ENCODE results near the gene GALNS. TPM values are rescaled to one million over a fixed set of nuclear protein-coding genes. Genes with fewer than 3 reads are reported as not detected.

Gene GALNS
- total RNA-seq, 1 experiment from 2014 or later: 62.3 TPM

DNA sequence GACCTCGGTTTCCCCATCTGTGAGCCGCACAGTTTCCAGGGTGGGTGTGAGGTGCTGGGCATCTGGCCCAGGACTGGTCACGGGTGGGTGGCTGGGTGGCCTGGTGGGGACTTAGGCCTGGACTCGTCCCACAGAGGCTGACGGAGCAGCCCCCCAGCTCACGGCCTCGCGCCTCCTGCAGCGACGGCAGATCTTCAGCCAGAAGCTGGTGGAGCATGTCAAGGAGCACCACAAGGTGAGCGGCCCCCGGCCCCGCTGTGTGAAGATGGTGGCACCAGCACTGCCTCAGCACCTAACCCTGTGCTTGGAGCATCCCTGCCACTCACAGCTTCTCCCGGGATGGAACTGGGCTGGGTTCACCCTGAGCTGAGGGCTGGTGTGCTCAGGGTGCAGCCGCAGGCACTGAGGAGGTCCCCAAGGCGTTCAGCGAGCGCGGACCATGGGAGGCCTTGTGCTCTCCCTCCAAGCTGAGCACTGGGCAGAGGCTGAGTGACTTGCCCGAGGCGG, 50.8 kb downstream of the GALNS start:
- Histone ChIP-seq H3K4me3 (no peak overlapping the region), H3K4me2 (no peak overlapping the region), H4K20me1 (ENCODE audit: insufficient read depth) (peaks cover 40% of the 10 kb centered on the region), H3K36me3 (ENCODE audit: low read depth) (peaks cover 11% of the 10 kb centered on the region; the same call in 1 of the 2 replicates), H3F3A (ENCODE audit: insufficient read depth, low read depth) (peaks cover 71% of the 10 kb centered on the region), H2AFZ (no peak overlapping the region), H3K27ac (no peak overlapping the region), H3K9me2 (ENCODE audit: insufficient read depth) (no peaks in the 10 kb centered on the region), H3K9me3 (ENCODE audit: insufficient read depth, low read depth) (no peaks in the 10 kb centered on the region), H3K4me1 (replicated peaks; ENCODE audit: insufficient read depth) (peaks cover 30% of the 10 kb centered on the region), H3K27me3 (ENCODE audit: insufficient read depth, low read depth) (no peaks in the 10 kb centered on the region), H3K79me2 (ENCODE audit: low read depth) (peaks cover 44% of the 10 kb centered on the region)
- TF ChIP-seq EZH2 (IDR thresholded peaks at IDR 0.05; ENCODE audit: low read depth): no peak
- TF ChIP-seq CTCF (conservative IDR thresholded peaks at IDR 0.05): no peak
- ChIA-PET POLR2A (ENCODE audit: unreplicated experiment) (no interaction called here), CTCF (no interaction called here)
- intact Hi-C loops (cut with micrococcal nuclease; ENCODE audit: unreplicated experiment): no loop called here
- no TSS peak for BruUV-seq (replicated peaks)
- DNase-seq: no peak

GRCh38 chr16:88805340-88805715, 51.4 kb downstream of the GALNS start:
- Histone ChIP-seq H3K79me2 (ENCODE audit: low read depth) (peaks cover 38% of the 10 kb centered on the region), H4K20me1 (ENCODE audit: insufficient read depth) (peaks cover 33% of the 10 kb centered on the region), H3K9me2 (ENCODE audit: insufficient read depth) (no peaks in the 10 kb centered on the region), H3F3A (ENCODE audit: insufficient read depth, low read depth) (peaks cover 70% of the 10 kb centered on the region), H3K36me3 (ENCODE audit: low read depth) (peaks cover 11% of the 10 kb centered on the region; the same call in 1 of the 2 replicates), H3K27me3 (ENCODE audit: insufficient read depth, low read depth) (no peaks in the 10 kb centered on the region), H3K4me3 (no peak overlapping the region), H2AFZ (no peak overlapping the region), H3K27ac (no peak overlapping the region), H3K4me2 (peak overlapping the region; percentile 100), H3K4me1 (replicated peaks; ENCODE audit: insufficient read depth) (peaks cover 26% of the 10 kb centered on the region), H3K9me3 (ENCODE audit: insufficient read depth, low read depth) (no peaks in the 10 kb centered on the region)
- POLR2A ChIA-PET (ENCODE audit: unreplicated experiment): interaction anchor here (0.6 kb wide), 1 partner anchor 43 kb away, joined by 3 read pairs; no protein-coding TSS in a partner anchor
- BruUV-seq (replicated peaks): no TSS peak
- TF ChIP-seq EZH2 (IDR thresholded peaks at IDR 0.05; ENCODE audit: low read depth) (no peak), CTCF (conservative IDR thresholded peaks at IDR 0.05) (no peak)
- CTCF ChIA-PET: no interaction called here
- no peak for DNase-seq
- intact Hi-C loops (cut with micrococcal nuclease; ENCODE audit: unreplicated experiment): no loop called here

DNA sequence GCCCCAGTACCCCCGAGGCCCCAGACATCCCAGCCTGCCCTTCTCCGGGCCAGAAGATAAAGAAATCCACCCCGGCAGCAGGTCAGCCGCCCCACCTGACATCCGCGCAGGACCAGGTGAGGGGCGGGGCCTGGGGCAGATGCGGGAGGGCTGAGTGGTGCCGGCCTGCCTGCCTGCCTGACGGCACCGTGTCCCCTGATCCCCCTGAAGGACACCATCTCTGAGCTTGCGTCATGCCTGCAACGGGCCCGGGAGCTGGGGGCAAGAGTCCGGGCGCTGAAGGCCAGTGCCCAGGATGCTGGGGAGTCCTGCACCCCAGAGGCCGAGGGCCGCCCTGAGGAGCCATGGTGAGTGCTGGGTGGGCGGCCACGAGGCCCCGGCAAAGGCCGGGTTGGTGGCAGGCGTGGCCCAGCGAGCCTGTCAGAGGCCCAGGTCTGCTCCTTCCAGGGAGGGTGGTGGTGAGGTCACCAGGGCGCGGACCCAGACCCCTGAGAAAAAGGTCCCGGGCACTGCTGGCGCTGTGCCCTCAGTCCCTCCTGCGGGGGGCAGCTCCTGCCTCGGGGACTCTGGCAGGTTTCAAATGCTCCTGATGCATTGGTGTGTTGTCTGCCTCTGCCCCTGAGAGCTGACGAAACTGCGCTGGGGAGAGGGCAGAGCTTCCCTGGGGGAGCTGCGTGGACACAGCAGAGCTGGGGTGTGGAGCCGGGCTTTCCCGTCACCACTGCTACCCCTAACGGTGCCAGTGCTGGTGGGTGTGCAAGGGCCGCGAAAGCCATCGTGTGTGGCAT, 52.0 kb downstream of the GALNS start:
- no peak for TF ChIP-seq EZH2 (IDR thresholded peaks at IDR 0.05; ENCODE audit: low read depth)
- no peak for TF ChIP-seq CTCF (conservative IDR thresholded peaks at IDR 0.05)
- POLR2A ChIA-PET (ENCODE audit: unreplicated experiment): interaction anchor here (0.6 kb wide), 2 partner anchors 42 to 67 kb away, joined by 3 to 5 read pairs; no protein-coding TSS in a partner anchor
- H3K27ac ChIP-seq: no peak overlapping the region
- BruUV-seq (replicated peaks): no TSS peak
- peak overlapping the region; percentile 100 for H3K4me2 ChIP-seq
- H3K9me2 ChIP-seq (ENCODE audit: insufficient read depth): no peaks in the 10 kb centered on the region
- DNase-seq: peak in 1 of 2 experiments; percentile 71
- no peak overlapping the region for H2AFZ ChIP-seq
- peak overlapping the region; percentile 82 for H3K4me3 ChIP-seq
- CTCF ChIA-PET: interaction anchor here (0.6 to 1.0 kb wide), 2 partner anchors 67 to 81 kb away, joined by 3 to 8 read pairs; no protein-coding TSS in a partner anchor
- no peaks in the 10 kb centered on the region for H3K9me3 ChIP-seq (ENCODE audit: insufficient read depth, low read depth)
- intact Hi-C loops (cut with micrococcal nuclease; ENCODE audit: unreplicated experiment): loop anchor here (5.0 kb wide), 1 partner anchor 67 kb away; no protein-coding TSS in a partner anchor
- peaks cover 21% of the 10 kb centered on the region for H3K4me1 ChIP-seq (replicated peaks; ENCODE audit: insufficient read depth)
- peaks cover 7% of the 10 kb centered on the region; the same call in 1 of the 2 replicates for H3K36me3 ChIP-seq (ENCODE audit: low read depth)
- peaks cover 64% of the 10 kb centered on the region for H3F3A ChIP-seq (ENCODE audit: insufficient read depth, low read depth)
- H3K79me2 ChIP-seq (ENCODE audit: low read depth): peaks cover 32% of the 10 kb centered on the region
- no peaks in the 10 kb centered on the region for H3K27me3 ChIP-seq (ENCODE audit: insufficient read depth, low read depth)
- peaks cover 28% of the 10 kb centered on the region for H4K20me1 ChIP-seq (ENCODE audit: insufficient read depth)
